ENCODE measurements around the gene CDPF1. TPM values are rescaled to one million over a fixed set of nuclear protein-coding genes. Genes with fewer than 3 reads are reported as not detected.

CDPF1 gene
- total RNA-seq, 2 donors from 2014 or later: 16.2 to 20.6 TPM

DNA sequence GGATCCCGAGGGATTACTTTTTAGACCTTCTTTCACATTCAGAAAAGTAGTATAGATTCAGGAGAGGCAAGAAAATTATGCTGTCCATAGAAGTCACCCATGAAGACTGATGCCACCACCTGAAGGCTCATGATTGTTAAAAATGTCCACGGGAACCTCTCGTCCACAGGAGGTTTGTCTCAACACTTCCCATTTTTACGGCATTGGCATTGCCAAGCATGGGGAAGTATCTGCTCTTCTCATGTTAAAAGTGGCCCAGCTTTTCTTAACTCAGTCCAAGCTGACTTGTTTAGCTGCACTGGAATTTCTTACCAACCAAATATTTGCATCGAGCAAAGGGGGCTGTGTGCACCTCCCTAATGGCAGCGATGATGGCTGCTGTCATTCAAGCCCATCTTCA lies 9.6 kb downstream of the CDPF1 start:
- intact Hi-C loops (cut with DNase I): no loop called here
- Histone ChIP-seq H3K4me1 (replicated peaks) (no peaks in the 10 kb centered on the region), H3K4me3 (no peak overlapping the region), H3K36me3 (no peaks in the 10 kb centered on the region), H3K27ac (no peak overlapping the region), H3K27me3 (replicated peaks; ENCODE audit: insufficient read depth) (no peaks in the 10 kb centered on the region), H3K9me3 (no peaks in the 10 kb centered on the region)
- no peak for DNase-seq (ENCODE audit: low spot score)
- WGBS: 69% methylated on average over 6 of the region's 6 CpGs
- no peak for TF ChIP-seq CTCF (IDR thresholded peaks at IDR 0.05)
- no peak for TF ChIP-seq POLR2A (IDR thresholded peaks at IDR 0.05)
- TF ChIP-seq POLR2AphosphoS5 (IDR thresholded peaks at IDR 0.05): no peak

GRCh38 chr22:46240073-46240472 lies 10.0 kb downstream of the CDPF1 start:
- DNase-seq (ENCODE audit: low spot score): no peak
- no peaks in the 10 kb centered on the region for H3K36me3 ChIP-seq
- WGBS: 89% methylated on average over 2 of the region's 2 CpGs
- intact Hi-C loops (cut with DNase I): no loop called here
- no peak overlapping the region for H3K27ac ChIP-seq
- H3K9me3 ChIP-seq: no peaks in the 10 kb centered on the region
- H3K4me3 ChIP-seq: no peak overlapping the region
- no peaks in the 10 kb centered on the region for H3K27me3 ChIP-seq (replicated peaks; ENCODE audit: insufficient read depth)
- no peaks in the 10 kb centered on the region for H3K4me1 ChIP-seq (replicated peaks)
- no peak for TF ChIP-seq POLR2A (IDR thresholded peaks at IDR 0.05)
- TF ChIP-seq POLR2AphosphoS5 (IDR thresholded peaks at IDR 0.05): no peak
- TF ChIP-seq CTCF (IDR thresholded peaks at IDR 0.05): no peak

GRCh38 chr22:46239261-46240048 lies 10.6 kb downstream of the CDPF1 start:
- Histone ChIP-seq H3K27me3 (replicated peaks; ENCODE audit: insufficient read depth) (no peaks in the 10 kb centered on the region), H3K36me3 (no peaks in the 10 kb centered on the region), H3K9me3 (no peaks in the 10 kb centered on the region), H3K4me3 (no peak overlapping the region), H3K4me1 (replicated peaks) (no peaks in the 10 kb centered on the region), H3K27ac (no peak overlapping the region)
- no peak for TF ChIP-seq POLR2AphosphoS5 (IDR thresholded peaks at IDR 0.05)
- TF ChIP-seq CTCF (IDR thresholded peaks at IDR 0.05): no peak
- no peak for TF ChIP-seq POLR2A (IDR thresholded peaks at IDR 0.05)
- intact Hi-C loops (cut with DNase I): no loop called here
- WGBS: 88% methylated on average over 20 of the region's 20 CpGs
- DNase-seq (ENCODE audit: low spot score): no peak

- Histone ChIP-seq H3K36me3 (no peaks in the 10 kb centered on the region), H3K4me3 (no peak overlapping the region), H3K27ac (no peak overlapping the region), H3K9me3 (no peaks in the 10 kb centered on the region), H3K27me3 (replicated peaks; ENCODE audit: insufficient read depth) (no peaks in the 10 kb centered on the region), H3K4me1 (replicated peaks) (no peaks in the 10 kb centered on the region)
- 34% methylated on average over 16 of the region's 16 CpGs for WGBS
- intact Hi-C loops (cut with DNase I): no loop called here
- TF ChIP-seq POLR2AphosphoS5 (IDR thresholded peaks at IDR 0.05) (no peak), CTCF (IDR thresholded peaks at IDR 0.05) (no peak), POLR2A (IDR thresholded peaks at IDR 0.05) (no peak)
- no peak for DNase-seq (ENCODE audit: low spot score)
These were observed 11.6 kb downstream of the CDPF1 start for GRCh38 chr22:46238541-46238940.

All from prostate gland (tissue), 2 donors.